GM19452 (cell line): ENCODE measurements around the gene C1orf116.

Experiments
- ATAC-seq: cut with Tn5 transposase; IDR thresholded peaks from one replicate; pipeline ENCODE4 v1.9.1; 2021; ENCODE audit not compliant: unreplicated experiment

Gene C1orf116

DNA sequence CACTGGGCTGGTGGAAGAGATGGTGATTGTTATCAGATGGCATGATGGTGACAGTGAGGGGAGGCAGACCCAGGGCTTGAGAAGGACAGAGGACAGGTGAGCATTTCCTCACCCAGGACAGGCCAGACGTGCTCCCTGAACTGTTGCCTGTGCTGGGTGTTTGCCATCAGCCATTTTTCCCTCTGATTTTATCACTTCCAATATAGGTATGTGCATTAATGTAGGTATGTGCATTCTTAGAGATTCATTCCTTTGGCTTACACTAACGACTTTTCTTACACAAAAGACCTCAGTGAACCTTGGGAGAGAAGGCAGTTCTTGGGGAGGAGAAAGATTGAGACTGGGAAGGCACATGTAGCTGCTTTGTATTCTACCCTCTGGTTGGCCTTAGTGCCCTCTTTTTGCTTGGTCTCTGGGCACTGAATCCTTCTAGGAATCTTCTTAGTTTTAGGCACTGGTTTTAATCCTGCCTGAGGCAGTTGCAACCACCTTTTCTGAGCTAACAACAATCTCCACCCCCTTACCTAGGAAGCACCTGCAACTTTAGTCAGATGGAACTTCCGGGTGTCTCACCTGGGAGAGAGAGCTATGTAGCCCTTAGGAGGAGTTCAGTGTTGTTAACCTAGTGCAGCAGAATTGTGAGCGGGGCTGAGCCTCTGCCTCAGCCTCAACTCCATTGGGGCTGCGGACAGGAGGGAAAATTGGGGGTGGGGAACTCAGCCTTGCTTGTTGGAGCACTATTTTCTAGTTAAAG is 30.9 kb downstream of the C1orf116 start:
- no peak for ATAC-seq

DNA sequence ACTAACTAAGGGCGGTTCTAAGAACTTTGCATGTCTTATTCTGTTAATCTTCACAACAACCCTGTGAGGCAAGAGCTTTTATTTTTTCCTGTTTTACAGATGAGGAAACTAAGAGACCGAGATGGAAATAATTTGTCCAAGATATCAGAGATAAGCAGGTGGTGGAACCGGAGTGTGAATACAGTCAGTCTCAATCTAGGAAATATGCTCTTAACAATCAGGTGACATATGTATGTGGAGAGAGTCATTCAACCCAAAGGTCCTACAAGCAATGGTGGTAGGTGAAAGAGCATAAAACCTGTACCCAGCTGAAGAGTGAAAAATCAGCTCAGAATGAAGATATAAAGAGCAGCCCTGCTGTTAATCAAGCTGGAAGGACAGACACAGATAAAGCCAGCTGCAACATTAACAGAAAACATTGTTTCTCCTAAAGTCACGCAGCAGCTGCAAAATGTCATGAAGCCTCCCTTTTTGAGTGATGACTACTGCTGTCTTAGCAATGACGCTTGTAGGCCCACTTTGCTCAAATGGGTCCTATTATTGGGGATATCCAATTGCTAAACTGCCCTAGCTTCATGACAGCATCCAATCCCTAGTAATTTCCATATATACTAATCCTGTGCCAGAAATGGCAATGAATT is 31.8 kb downstream of the C1orf116 start:
- ATAC-seq: no peak

DNA sequence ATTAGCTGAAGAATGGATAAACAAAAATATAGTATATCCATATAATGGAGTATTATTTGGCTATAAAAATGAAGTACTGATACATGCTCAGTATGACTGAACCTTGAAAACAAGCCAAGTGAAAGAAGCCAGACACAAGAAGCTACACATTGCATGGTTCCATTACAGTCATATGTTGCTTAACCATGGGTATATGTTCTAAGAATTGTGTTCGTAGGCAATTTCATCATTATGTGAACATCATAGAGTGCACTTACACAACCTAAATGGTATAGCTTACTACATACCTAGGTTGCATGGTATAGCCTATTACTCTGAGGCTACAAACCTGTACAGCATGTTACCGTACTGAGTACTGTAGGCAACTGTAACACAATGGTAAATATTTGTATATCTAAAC is 33.7 kb downstream of the C1orf116 start:
- no peak for ATAC-seq

- ATAC-seq: no peak
Observed at GRCh38 chr1:206992790-206993189, 39.8 kb downstream of the C1orf116 start.

GRCh38 chr1:206987873-206988272 is 44.7 kb downstream of the C1orf116 start:
- no peak for ATAC-seq

GRCh38 chr1:206986885-206987284 is 45.7 kb downstream of the C1orf116 start:
- no peak for ATAC-seq

GRCh38 chr1:206986402-206986801 is 46.2 kb downstream of the C1orf116 start:
- ATAC-seq: no peak

GRCh38 chr1:206985162-206985749 is 47.3 kb downstream of the C1orf116 start:
- no peak for ATAC-seq

DNA sequence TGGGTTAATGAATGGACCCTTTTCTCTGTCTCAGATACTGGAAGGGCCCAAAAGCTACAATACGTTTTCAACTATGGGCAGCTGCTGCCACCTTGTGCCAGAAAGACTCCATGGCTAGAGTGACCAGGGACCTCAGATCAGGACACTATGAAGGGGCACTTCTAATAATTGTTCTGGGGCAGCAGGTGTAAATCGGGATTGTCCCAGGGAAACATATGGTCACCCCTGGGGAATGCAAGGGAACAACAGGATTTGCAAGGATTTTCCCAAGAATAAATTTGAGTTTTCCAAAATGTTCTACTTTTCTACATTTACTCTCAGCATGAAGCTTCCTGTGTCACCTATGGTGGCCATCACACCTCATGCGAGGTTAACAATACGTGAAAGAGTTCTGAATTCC is 50.3 kb downstream of the C1orf116 start:
- ATAC-seq: peak; percentile 55

DNA sequence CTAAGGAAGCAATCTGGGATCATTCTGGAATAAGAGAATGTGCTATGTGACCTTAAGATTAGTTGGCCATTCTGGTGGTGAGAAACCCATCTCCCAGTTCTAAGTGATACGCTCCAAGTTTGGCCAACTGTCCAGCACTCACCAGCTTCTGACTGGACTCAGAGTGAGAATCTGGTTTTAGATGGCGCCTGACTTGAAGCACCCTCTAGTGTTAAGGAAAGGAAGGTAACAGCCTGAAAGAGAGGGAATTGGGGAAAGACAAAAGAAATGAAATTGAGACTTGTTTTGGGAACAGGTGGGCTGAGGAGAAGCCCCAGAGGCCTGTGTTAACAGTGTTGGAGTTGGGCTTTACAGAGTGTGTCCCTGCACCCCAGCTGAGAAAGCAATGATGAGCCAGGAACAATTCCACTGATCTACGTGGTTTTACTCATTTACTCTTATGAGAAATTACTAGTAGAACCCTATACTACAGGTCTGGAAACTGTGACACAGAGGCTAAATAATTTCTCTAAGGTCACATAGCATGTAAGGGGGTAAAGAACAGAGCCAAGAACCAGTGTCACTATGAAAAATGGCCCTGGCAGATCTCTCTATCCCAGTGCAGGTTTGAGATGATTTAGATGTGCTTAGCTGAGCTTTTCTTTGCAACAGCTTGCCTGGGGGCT is 53.0 kb downstream of the C1orf116 start:
- no peak for ATAC-seq

DNA sequence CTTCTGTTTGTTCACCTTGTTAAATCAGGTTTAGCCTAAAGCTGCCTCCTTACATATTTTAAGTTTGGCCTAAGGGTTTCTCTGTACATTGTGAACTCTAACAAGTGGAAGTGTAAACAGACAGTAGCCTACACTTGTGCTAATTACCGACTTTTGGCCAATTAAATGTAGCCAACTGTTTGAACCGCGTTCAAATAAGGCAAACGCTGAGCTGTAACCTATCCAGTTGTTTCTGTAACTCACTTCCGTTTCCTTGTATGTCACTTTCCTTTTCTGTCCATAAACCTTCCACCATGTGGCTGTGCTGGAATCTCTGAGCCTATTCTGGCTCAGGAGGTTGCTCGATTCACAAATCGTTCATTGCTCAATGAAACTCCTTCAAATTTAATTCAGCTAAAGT is 54.3 kb downstream of the C1orf116 start:
- no peak for ATAC-seq

GRCh38 chr1:206975306-206975705 is 57.2 kb downstream of the C1orf116 start:
- ATAC-seq: no peak

- no peak for ATAC-seq
Observed at GRCh38 chr1:206974140-206974539, 58.4 kb downstream of the C1orf116 start.

- ATAC-seq: no peak
Observed at GRCh38 chr1:206972728-206973127, 59.8 kb downstream of the C1orf116 start.

DNA sequence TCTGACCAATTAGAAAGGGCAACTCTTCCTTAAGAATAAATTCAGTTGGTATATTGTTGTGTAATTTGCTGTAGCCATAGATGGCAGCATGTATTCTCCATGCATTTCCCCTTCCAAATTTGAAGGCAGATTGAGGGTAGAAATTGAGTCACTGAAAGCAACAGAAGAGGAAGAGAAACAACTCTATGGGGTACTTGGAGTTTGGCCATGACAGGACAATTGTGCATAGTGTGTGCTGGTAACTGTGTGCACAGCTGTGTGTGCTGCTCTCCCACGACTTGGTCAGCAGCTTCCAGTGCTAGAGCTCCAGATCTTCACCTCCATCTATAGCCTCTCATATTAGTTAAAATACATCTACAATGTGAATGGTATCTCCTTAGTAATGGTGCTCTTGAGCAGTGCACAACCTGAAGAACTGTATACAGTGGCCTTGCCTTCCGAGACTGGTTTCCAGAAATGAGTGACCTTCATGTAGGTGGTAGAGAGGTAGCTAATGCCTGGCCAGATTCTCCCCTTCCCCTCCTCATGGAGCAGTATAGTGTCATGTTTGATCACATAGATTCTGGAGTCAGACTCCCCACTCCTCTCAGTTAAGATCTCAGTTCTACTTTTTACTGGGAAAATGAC is 61.4 kb downstream of the C1orf116 start:
- peak; percentile 50 for ATAC-seq

DNA sequence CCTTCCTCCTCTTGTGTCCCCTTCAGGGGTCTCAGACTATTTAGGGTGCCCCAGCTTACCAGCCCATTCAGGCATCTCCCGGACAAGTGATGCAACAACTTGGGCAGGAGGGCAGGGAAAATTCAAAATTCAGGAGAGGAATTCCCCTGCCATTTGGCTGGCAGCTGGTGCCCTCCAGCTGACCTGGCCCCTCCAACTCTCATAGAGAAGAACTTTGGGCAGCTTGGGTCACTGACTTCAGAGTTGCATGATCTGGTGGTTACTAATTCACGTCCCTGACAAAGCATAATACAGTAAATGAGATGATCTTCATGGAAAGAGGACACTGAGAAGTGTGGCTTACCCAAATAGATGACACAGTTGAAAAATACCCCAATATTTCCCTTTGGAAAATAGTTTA is 62.1 kb downstream of the C1orf116 start, which contains the start of gene FCAMR:
FCAMR (minus strand) TSS at position 15 of the 400 bp plus-strand sequence. CDS start 335 bp downstream, outside the sequence.
- no peak for ATAC-seq

GRCh38 chr1:206969090-206969489 is 63.5 kb downstream of the C1orf116 start:
- no peak for ATAC-seq
